GM19438 (cell line): ENCODE results near the gene CBL.
"Not testable (repeated sequence)": the region's sequence is repeated elsewhere in the genome, so short reads cannot be mapped to it uniquely, and the experiment has no call there.

Experiments
- ATAC-seq: cut with Tn5 transposase; IDR thresholded peaks from one replicate; pipeline ENCODE4 v1.9.1; 2021; ENCODE audit warnings: low read depth; ENCODE audit not compliant: unreplicated experiment

CBL gene

GRCh38 chr11:119205574-119206510, at the start of gene CBL:
Gene CBL (plus strand): TSS chr11:119206339. CDS start chr11:119206418, 79 bp downstream.
- peak; percentile 72 for ATAC-seq

- ATAC-seq: no peak
Observed at GRCh38 chr11:119156496-119156895, 49.6 kb upstream of the CBL start.

- no peak for ATAC-seq
Observed at GRCh38 chr11:119157063-119157462, 49.1 kb upstream of the CBL start.

- no peak for ATAC-seq
Observed at GRCh38 chr11:119158467-119158866, 47.7 kb upstream of the CBL start.

- no peak for ATAC-seq
Observed at GRCh38 chr11:119160151-119160550, 46.0 kb upstream of the CBL start.

- ATAC-seq: no peak
Observed at GRCh38 chr11:119161871-119162270, 44.3 kb upstream of the CBL start.

GRCh38 chr11:119166368-119167076, 39.6 kb upstream of the CBL start:
- no peak for ATAC-seq

GRCh38 chr11:119167077-119167458, 39.1 kb upstream of the CBL start:
- not testable (repeated sequence) for ATAC-seq

- no peak for ATAC-seq
Observed at GRCh38 chr11:119167933-119168332, 38.2 kb upstream of the CBL start.

GRCh38 chr11:119168471-119169281, 37.5 kb upstream of the CBL start, which contains the start of gene NLRX1:
Gene NLRX1 (plus strand): TSS chr11:119168725. CDS start chr11:119171404, 2,679 bp downstream.
- ATAC-seq: peak; percentile 80

- peak; percentile 8 for ATAC-seq
Observed at GRCh38 chr11:119169282-119169719, 36.8 kb upstream of the CBL start.

- ATAC-seq: no peak
Observed at GRCh38 chr11:119172513-119172912, 33.6 kb upstream of the CBL start.

- no peak for ATAC-seq
Observed at GRCh38 chr11:119173453-119173852, 32.7 kb upstream of the CBL start.

- ATAC-seq: no peak
Observed at GRCh38 chr11:119175493-119176077, 30.6 kb upstream of the CBL start.

GRCh38 chr11:119178166-119178680, 27.9 kb upstream of the CBL start:
- ATAC-seq: no peak

GRCh38 chr11:119179342-119179741, 26.8 kb upstream of the CBL start:
- no peak for ATAC-seq

- no peak for ATAC-seq
Observed at GRCh38 chr11:119179983-119180382, 26.2 kb upstream of the CBL start.

GRCh38 chr11:119180729-119181676, 25.1 kb upstream of the CBL start:
- ATAC-seq: no peak
